GM13976 (cell line): ENCODE data around the gene SUGCT.

Experiments
- DNase-seq: peaks from one replicate; pipeline ENCODE4 v3.0.0; 2012; ENCODE audit warnings: low spot score
- CTCF ChIP-seq: IDR thresholded peaks from 2 replicates; pipeline ENCODE4 v1.5.1; 2012; ENCODE audit warnings: borderline replicate concordance, mild to moderate bottlenecking; ENCODE audit not compliant: insufficient read depth; ENCODE audit errors: extremely low read depth, missing control alignments, control extremely low read depth
- in situ Hi-C: fragments of 300-500 bp; cut with MboI; formaldehyde crosslinking; loops from one replicate; pipeline ENCODE4 v1.12.0; 2022; ENCODE audit warnings: low sequenced_read_pairs, mixed read lengths, inconsistent platforms; ENCODE audit not compliant: unreplicated experiment

SUGCT gene

GRCh38 chr7:40468891-40469864, 334.4 kb downstream of the SUGCT start:
- DNase-seq, result no peak
- in situ Hi-C loops, result no loop called here
- no peak for TF ChIP-seq CTCF

- DNase-seq, result no peak
- TF ChIP-seq CTCF, result no peak
- in situ Hi-C loops, result no loop called here
Observed at GRCh38 chr7:40470091-40470592, 335.3 kb downstream of the SUGCT start.

- no peak for DNase-seq
- in situ Hi-C loops, result no loop called here
- TF ChIP-seq CTCF, result no peak
Observed at GRCh38 chr7:40470817-40471216, 336.0 kb downstream of the SUGCT start.

- TF ChIP-seq CTCF, result no peak
- no peak for DNase-seq
- in situ Hi-C loops, result no loop called here
Observed at GRCh38 chr7:40471891-40472290, 337.1 kb downstream of the SUGCT start.

- in situ Hi-C loops, result no loop called here
- no peak for TF ChIP-seq CTCF
- peak; percentile 21 for DNase-seq
Observed at GRCh38 chr7:40474790-40475680, 340.2 kb downstream of the SUGCT start.

- in situ Hi-C loops, result no loop called here
- DNase-seq, result no peak
- TF ChIP-seq CTCF, result no peak
Observed at GRCh38 chr7:40475681-40475982, 340.8 kb downstream of the SUGCT start.
